GM15510 (cell line): ENCODE measurements around the gene CKS1B.

ENCODE experiments used
- POLR2A ChIP-seq: IDR thresholded peaks from 3 replicates; pipeline ENCODE4 v1.6.1; 2011; ENCODE audit warnings: borderline replicate concordance; ENCODE audit not compliant: insufficient read length; ENCODE audit errors: extremely low read depth

CKS1B gene

GRCh38 chr1:154955718-154956543 lies 18.6 kb upstream of the CKS1B start, which contains the start of gene PBXIP1:
PBXIP1 (minus strand) TSS chr1:154956099; CDS start chr1:154953721, 2,378 bp downstream.
- no peak for TF ChIP-seq POLR2A

DNA sequence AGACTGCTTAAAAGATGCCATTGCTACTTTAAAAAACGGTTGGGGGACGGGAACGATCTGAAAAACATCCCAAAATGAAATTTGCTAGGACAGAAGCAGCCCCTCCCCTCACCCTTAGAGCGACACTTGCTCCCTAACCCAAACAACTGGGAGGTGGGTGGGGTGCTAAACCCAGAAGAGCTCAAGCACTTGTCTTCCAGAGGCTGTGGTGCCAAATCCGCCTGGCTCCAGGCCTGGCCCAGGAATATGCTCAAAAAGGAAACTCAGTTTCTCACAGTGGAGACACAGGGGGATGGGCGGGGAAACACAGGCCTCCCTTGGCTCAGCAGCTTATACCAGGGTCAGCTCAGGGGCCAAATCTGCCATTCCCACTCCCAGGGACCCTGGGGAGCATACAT lies 17.9 kb upstream of the CKS1B start:
- TF ChIP-seq POLR2A = no peak

DNA sequence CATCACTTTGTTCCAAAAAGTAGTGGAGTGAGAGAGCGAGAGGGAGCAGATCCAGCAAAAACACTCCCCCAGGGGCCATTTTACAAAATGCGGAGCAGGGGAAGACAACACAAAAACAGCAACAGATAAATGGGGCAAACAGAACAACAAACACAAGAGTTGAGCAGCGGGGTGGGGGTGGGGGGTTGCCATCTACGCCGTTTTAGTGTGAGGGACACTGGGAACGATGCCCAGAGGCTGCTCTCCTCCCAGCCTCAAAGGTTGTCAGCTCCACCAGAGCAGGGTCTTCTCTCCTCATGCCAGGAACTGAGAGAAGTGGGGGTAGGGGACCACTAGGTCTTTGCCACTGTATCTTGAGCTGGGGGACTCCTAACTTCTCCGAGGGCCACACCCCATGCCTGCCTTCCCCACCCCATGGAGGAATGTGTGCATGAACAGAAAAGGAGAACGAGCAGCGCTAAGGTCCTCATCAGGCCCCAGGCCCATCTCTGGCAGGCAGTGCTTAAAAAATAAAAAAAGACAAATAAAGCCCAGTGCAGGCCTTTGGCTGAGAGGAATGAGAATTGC lies 17.3 kb upstream of the CKS1B start:
- TF ChIP-seq POLR2A = no peak

- TF ChIP-seq POLR2A = no peak
Measured at GRCh38 chr1:154958036-154958435, 16.4 kb upstream of the CKS1B start.

- TF ChIP-seq POLR2A = no peak
Measured at GRCh38 chr1:154958681-154959425, 15.6 kb upstream of the CKS1B start.

- no peak for TF ChIP-seq POLR2A
Measured at GRCh38 chr1:154959426-154959780, 15.1 kb upstream of the CKS1B start.

DNA sequence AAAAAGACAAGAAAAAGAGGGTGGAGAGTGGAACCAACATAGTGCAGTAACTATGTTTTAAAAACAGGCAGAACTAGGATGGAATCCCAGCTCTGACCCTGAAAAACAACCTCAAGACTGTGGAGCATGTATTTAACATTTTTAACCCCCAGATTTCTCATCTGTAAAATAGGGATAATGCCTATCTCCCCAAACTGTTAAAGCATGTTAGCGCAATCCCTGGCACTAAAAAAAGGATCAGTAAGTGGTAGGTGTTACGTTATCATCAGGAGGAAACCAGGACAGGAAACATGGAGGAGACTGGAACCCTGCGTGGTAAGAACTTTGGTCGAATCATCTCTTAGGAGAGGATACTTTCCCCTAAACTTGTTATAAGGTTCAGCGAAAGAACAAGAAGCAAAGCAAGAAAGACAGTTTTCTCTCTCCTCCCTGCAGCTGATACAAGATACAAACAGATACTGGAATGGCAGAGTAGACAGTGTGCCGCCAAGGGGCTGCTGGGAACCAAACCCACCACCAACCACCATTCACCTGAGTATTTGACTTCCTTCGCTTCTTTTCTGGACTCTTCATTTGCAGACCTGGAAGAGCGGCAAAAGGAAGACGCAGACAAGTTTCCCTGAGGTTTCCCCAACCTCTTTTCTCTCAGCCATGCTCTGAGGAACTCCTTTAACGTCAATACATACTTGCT lies 13.9 kb upstream of the CKS1B start:
- TF ChIP-seq POLR2A = no peak

DNA sequence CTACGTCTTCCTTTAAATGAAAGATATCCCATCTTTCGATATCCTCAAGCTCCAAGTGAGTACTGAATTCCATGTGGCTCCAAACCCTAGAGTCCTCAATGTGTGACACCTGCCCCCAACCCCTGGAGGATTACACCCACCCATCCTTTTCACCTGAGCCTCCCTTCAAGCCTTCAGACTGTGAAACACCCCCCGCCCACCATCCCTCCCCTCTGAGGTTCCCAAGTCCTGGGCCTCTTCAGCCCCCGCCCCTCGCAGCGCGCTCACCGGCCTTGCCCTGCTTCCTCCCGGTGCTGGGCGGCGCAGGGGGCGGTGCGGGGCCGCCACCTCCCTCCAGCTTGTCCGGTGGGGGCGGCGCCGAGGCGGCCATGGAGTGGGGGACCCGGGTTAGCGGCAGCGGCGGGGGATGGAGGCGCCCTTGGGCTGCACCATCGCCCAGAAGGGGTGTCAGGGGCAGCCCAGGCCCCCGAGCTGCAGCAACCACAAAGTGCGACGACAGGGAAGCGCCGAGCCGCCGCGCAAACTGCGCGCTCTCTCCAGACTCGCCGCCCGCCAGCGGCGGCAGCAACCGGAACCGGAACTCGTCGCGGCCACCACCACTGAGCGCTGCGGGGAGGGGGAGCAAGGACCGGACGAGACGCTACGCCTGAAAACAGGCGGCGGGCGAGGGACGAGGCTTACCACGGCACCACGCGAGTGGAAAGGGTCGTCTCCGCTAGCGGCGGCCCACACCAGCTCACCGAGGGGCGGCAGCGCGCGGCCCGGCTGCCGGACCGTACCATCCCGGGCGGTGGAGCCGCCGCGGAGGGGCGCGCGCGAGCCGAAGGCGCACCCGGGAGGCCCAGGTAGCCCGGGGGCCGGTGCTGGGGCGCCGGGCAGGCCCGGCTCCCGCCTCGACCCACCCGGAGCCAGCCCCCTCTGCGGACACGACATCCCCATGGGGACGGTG lies 13.0 kb upstream of the CKS1B start, which contains the start of gene PYGO2:
Gene PYGO2, minus strand, starts transcription at position 576 of the 949 bp plus-strand sequence. Its CDS starts 206 bp downstream, at position 370.
- TF ChIP-seq POLR2A = peak; percentile 92

GRCh38 chr1:154962156-154962749 lies 12.2 kb upstream of the CKS1B start:
- TF ChIP-seq POLR2A = no peak

GRCh38 chr1:154962795-154963330 lies 11.6 kb upstream of the CKS1B start:
- TF ChIP-seq POLR2A = no peak

GRCh38 chr1:154963643-154964042 lies 10.8 kb upstream of the CKS1B start:
- no peak for TF ChIP-seq POLR2A

DNA sequence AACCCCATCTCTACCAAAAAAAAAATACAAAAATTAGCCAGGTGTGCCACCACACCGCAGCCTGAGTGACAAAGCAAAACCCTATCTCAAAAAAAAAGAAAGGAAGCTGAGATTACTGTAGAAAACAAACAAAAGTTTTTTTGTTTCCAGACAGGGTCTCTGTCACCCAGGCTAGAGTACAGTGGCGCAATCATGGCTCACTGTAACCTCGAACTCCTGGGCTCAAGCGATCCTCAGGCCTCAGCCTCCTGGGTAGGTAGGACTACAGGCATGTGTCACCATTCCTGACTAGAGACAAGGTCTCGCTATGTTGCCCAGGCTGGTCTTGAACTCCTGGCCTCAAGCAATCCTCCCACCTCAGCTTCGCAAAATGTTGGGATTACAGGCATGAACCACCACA lies 10.1 kb upstream of the CKS1B start:
- TF ChIP-seq POLR2A = no peak

- no peak for TF ChIP-seq POLR2A
Measured at GRCh38 chr1:154966111-154966510, 8.4 kb upstream of the CKS1B start.
